DOHH2 (cell line): ENCODE results near the gene ADAM10.

Source experiments
- H3F3A ChIP-seq: fragments of 200-600 bp; sonication (generic), shearing (Covaris generic); 2 replicates; pipeline ENCODE4 v1.6.0; 2016; ENCODE audit warnings: antibody characterized with exemption, mild to moderate bottlenecking; ENCODE audit not compliant: control insufficient read depth, insufficient read depth
- H3K27ac ChIP-seq: fragments of 200-600 bp; sonication (generic); 2 replicates; pipeline ENCODE4 v1.5.1; 2014; ENCODE audit warnings: low read depth, mild to moderate bottlenecking, low read length, moderate library complexity
- H3K27me3 ChIP-seq: fragments of 200-600 bp; sonication (generic); 2 replicates; pipeline ENCODE4 v1.6.1; 2014; ENCODE audit warnings: mild to moderate bottlenecking, low read length, mixed read lengths; ENCODE audit not compliant: control insufficient read depth
- H3K36me3 ChIP-seq: fragments of 200-600 bp; sonication (generic); 2 replicates; pipeline ENCODE4 v1.6.1; 2014; ENCODE audit warnings: mild to moderate bottlenecking, low read length, moderate library complexity, mixed read lengths; ENCODE audit not compliant: control insufficient read depth
- H3K4me1 ChIP-seq: fragments of 200-600 bp; sonication (generic); 2 replicates; pipeline ENCODE4 v1.6.1; 2014; ENCODE audit warnings: mild to moderate bottlenecking, low read length, mixed read lengths; ENCODE audit not compliant: control insufficient read depth
- H3K4me2 ChIP-seq: fragments of 200-600 bp; sonication (generic); 2 replicates; pipeline ENCODE4 v1.6.0; 2014; ENCODE audit warnings: mild to moderate bottlenecking, low read length, moderate library complexity
- H3K4me3 ChIP-seq: fragments of 200-600 bp; sonication (generic); 2 replicates; pipeline ENCODE4 v1.5.1; 2014; ENCODE audit warnings: mild to moderate bottlenecking, low read length, mixed read lengths
- H3K79me2 ChIP-seq: fragments of 200-600 bp; sonication (generic); 2 replicates; pipeline ENCODE4 v1.6.1; 2014; ENCODE audit warnings: mild to moderate bottlenecking, low read length, mixed read lengths; ENCODE audit not compliant: control insufficient read depth
- H3K9me2 ChIP-seq: fragments of 200-600 bp; sonication (generic); replicated peaks from 2 replicates; pipeline ENCODE4 v1.6.1; 2014; ENCODE audit warnings: mild to moderate bottlenecking, low read length, mixed read lengths; ENCODE audit not compliant: control insufficient read depth
- H3K9me3 ChIP-seq: fragments of 200-600 bp; sonication (generic); 2 replicates; pipeline ENCODE4 v1.6.1; 2014; ENCODE audit warnings: antibody characterized with exemption, low read length, mixed read lengths; ENCODE audit not compliant: control insufficient read depth, insufficient read depth
- H4K20me1 ChIP-seq: fragments of 200-600 bp; sonication (generic); 2 replicates; pipeline ENCODE4 v1.6.0; 2014; ENCODE audit warnings: low read depth, mild to moderate bottlenecking, antibody characterized with exemption, low read length, moderate library complexity; ENCODE audit not compliant: control insufficient read depth, insufficient read depth
- CTCF ChIP-seq: fragments of 200-600 bp; sonication (generic); IDR thresholded peaks from one replicate; pipeline ENCODE4 v1.5.1; 2014; ENCODE audit warnings: antibody characterized with exemption, mild to moderate bottlenecking, low read depth, low read length; ENCODE audit not compliant: poor library complexity, severe bottlenecking
- EZH2phosphoT487 ChIP-seq: fragments of 200-600 bp; sonication (generic); IDR thresholded peaks from 2 replicates; pipeline ENCODE4 v1.6.1; 2017; ENCODE audit warnings: borderline replicate concordance, mild to moderate bottlenecking, antibody characterized with exemption, low read length, moderate library complexity, mixed read lengths

Gene ADAM10

GRCh38 chr15:58597943-58598828 is 151.3 kb downstream of the ADAM10 start:
- no peak for TF ChIP-seq CTCF
- TF ChIP-seq EZH2phosphoT487 = no peak
- Histone ChIP-seq H3F3A (no peaks in the 10 kb centered on the region), H3K9me3 (no peaks in the 10 kb centered on the region), H3K4me1 (no peaks in the 10 kb centered on the region), H3K79me2 (no peaks in the 10 kb centered on the region), H3K4me2 (no peak overlapping the region), H4K20me1 (no peaks in the 10 kb centered on the region), H3K36me3 (peaks cover 16% of the 10 kb centered on the region), H3K4me3 (no peak overlapping the region), H3K9me2 (no peaks in the 10 kb centered on the region), H3K27me3 (no peaks in the 10 kb centered on the region), H3K27ac (no peak overlapping the region)

DNA sequence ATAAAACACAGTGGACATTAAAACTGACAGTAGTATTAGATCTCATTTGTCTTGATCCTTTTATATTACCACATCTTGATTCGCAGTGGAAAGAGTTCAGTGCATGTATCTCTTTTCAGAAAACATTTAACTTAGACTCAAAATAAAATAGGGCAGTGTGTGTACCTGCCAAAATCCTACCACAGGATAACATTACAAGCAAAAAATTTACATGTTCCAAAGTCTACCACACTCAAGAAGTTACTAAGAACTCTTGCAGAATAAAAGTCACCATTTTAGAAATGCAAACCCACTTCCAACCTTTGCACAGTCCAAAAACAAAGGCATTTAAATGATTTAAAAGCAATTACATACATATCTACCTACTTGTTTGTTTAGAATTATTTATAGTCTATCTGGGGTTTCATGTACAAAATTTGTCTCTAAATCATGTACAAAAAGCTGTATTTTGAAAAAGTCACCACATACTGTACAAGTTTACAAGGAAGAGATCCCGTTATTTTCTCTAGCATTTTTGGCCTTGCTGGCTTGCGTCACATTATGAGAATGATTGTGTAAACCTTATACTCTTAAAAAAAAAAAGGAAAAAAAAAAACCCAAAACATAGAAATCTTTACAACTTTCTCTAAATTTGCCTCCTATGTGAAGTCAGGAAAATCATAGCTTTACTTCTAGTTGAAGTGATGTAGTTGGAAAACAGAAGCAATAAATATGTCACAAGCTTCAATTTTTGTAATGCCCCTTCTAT is 153.8 kb downstream of the ADAM10 start:
- Histone ChIP-seq H3K4me2 (no peak overlapping the region), H4K20me1 (no peaks in the 10 kb centered on the region), H3K36me3 (peaks cover 15% of the 10 kb centered on the region), H3F3A (no peaks in the 10 kb centered on the region), H3K27me3 (no peaks in the 10 kb centered on the region), H3K4me1 (no peaks in the 10 kb centered on the region), H3K9me3 (no peaks in the 10 kb centered on the region), H3K27ac (no peak overlapping the region), H3K4me3 (no peak overlapping the region), H3K9me2 (no peaks in the 10 kb centered on the region), H3K79me2 (no peaks in the 10 kb centered on the region)
- TF ChIP-seq EZH2phosphoT487 (no peak), CTCF (no peak)

- peaks cover 15% of the 10 kb centered on the region for H3K36me3 ChIP-seq
- no peak overlapping the region for H3K4me2 ChIP-seq
These were observed 154.6 kb downstream of the ADAM10 start for GRCh38 chr15:58594898-58595297.

More at GRCh38 chr15:58594898-58595297, 154.6 kb downstream of the ADAM10 start:
- TF ChIP-seq CTCF (no peak), EZH2phosphoT487 (no peak)
- H3K9me2 ChIP-seq = no peaks in the 10 kb centered on the region
- H4K20me1 ChIP-seq = no peaks in the 10 kb centered on the region
- H3K4me1 ChIP-seq = no peaks in the 10 kb centered on the region
- no peaks in the 10 kb centered on the region for H3F3A ChIP-seq
- no peak overlapping the region for H3K4me3 ChIP-seq
- no peaks in the 10 kb centered on the region for H3K9me3 ChIP-seq
- no peaks in the 10 kb centered on the region for H3K79me2 ChIP-seq
- H3K27me3 ChIP-seq = no peaks in the 10 kb centered on the region
- no peak overlapping the region for H3K27ac ChIP-seq
